Measurements from ENCODE around the gene CASK.

The CASK gene

DNA sequence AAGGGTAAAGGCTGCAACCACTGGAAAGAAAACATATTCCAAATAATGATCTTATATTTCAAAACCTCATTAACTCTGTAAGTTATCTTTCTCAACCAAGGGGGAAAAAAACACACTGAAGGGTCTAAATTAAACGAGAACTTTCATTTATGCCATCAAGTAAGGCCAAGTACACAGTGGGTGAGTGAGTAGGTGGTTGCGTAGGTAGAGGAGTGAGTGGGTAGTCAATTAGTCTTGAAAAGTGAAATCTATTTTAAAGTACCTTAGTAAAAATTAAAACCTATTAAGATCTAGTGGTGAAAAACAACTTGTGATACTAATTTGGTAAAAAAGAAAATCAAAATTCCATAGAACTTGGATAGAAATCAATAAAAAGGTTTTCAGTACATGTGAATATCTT, 3.5 kb downstream of the CASK start:
- Histone ChIP-seq H4K20me1 (ENCODE audit: insufficient read depth, low read length) (no peaks in the 10 kb centered on the region), H3K4me1 (ENCODE audit: insufficient read depth, low read length, severe bottlenecking) (peaks cover 47% of the 10 kb centered on the region), H3K4me2 (ENCODE audit: low read length) (peak overlapping the region; percentile 72), H3K9ac (ENCODE audit: low read length) (no peak overlapping the region; the same call in 1 of the 2 replicates), H3K9me2 (ENCODE audit: low read depth, low read length) (no peaks in the 10 kb centered on the region), H3K79me2 (ENCODE audit: insufficient read depth, low read length) (peaks cover 75% of the 10 kb centered on the region), H3K27me3 (ENCODE audit: insufficient read depth, low read length) (no peaks in the 10 kb centered on the region), H2AFZ (ENCODE audit: low read length) (no peak overlapping the region), H3F3A (ENCODE audit: insufficient read depth, low read length) (no peaks in the 10 kb centered on the region), H3K36me3 (ENCODE audit: insufficient read depth, low read length) (no peaks in the 10 kb centered on the region), H3K4me3 (ENCODE audit: low read depth, low read length, poor library complexity, severe bottlenecking) (peak overlapping the region; percentile 99), H3K9me3 (ENCODE audit: low read length) (no peaks in the 10 kb centered on the region), H3K27ac (ENCODE audit: low read depth, low read length, poor library complexity, severe bottlenecking) (no peak overlapping the region)
- no peak for TF ChIP-seq EZH2 (IDR thresholded peaks at IDR 0.05; ENCODE audit: borderline replicate concordance, low read length)
- TF ChIP-seq, protein P1, sequence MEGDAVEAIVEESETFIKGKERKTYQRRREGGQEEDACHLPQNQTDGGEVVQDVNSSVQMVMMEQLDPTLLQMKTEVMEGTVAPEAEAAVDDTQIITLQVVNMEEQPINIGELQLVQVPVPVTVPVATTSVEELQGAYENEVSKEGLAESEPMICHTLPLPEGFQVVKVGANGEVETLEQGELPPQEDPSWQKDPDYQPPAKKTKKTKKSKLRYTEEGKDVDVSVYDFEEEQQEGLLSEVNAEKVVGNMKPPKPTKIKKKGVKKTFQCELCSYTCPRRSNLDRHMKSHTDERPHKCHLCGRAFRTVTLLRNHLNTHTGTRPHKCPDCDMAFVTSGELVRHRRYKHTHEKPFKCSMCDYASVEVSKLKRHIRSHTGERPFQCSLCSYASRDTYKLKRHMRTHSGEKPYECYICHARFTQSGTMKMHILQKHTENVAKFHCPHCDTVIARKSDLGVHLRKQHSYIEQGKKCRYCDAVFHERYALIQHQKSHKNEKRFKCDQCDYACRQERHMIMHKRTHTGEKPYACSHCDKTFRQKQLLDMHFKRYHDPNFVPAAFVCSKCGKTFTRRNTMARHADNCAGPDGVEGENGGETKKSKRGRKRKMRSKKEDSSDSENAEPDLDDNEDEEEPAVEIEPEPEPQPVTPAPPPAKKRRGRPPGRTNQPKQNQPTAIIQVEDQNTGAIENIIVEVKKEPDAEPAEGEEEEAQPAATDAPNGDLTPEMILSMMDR (IDR thresholded peaks at IDR 0.05; ENCODE audit: low read length) = no peak

DNA sequence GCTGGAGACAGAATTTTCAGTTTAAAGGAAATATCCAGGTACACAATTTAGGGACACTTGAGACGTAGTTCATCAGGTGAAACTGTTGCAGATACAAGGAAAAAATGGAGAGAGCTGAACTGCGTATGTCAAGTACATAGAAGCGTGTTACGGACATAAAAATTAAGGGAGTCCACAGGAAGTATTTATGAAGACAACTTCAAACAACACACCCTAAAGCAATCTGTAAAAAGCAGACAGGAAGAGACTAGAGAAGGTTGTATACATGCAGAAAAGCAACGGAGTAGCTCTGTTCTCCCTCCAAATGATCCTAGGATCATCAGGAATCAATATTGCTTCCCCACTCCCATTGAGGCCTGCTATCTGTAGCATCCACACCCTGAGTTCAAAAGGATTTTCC, 5.8 kb downstream of the CASK start:
- Histone ChIP-seq H3F3A (ENCODE audit: insufficient read depth, low read length) (no peaks in the 10 kb centered on the region), H2AFZ (ENCODE audit: low read length) (no peak overlapping the region), H3K9me3 (ENCODE audit: low read length) (no peaks in the 10 kb centered on the region), H3K27ac (ENCODE audit: low read depth, low read length, poor library complexity, severe bottlenecking) (no peak overlapping the region), H4K20me1 (ENCODE audit: insufficient read depth, low read length) (no peaks in the 10 kb centered on the region), H3K79me2 (ENCODE audit: insufficient read depth, low read length) (peaks cover 93% of the 10 kb centered on the region), H3K4me1 (ENCODE audit: insufficient read depth, low read length, severe bottlenecking) (peaks cover 36% of the 10 kb centered on the region), H3K4me3 (ENCODE audit: low read depth, low read length, poor library complexity, severe bottlenecking) (peak overlapping the region; percentile 99), H3K36me3 (ENCODE audit: insufficient read depth, low read length) (no peaks in the 10 kb centered on the region), H3K4me2 (ENCODE audit: low read length) (peak overlapping the region; percentile 72; the same call in 1 of the 2 replicates), H3K27me3 (ENCODE audit: insufficient read depth, low read length) (no peaks in the 10 kb centered on the region), H3K9ac (ENCODE audit: low read length) (peak overlapping the region; percentile 22; the same call in 1 of the 2 replicates), H3K9me2 (ENCODE audit: low read depth, low read length) (no peaks in the 10 kb centered on the region)
- TF ChIP-seq, protein P1 (IDR thresholded peaks at IDR 0.05; ENCODE audit: low read length) = no peak
- no peak for TF ChIP-seq EZH2 (IDR thresholded peaks at IDR 0.05; ENCODE audit: borderline replicate concordance, low read length)

DNA sequence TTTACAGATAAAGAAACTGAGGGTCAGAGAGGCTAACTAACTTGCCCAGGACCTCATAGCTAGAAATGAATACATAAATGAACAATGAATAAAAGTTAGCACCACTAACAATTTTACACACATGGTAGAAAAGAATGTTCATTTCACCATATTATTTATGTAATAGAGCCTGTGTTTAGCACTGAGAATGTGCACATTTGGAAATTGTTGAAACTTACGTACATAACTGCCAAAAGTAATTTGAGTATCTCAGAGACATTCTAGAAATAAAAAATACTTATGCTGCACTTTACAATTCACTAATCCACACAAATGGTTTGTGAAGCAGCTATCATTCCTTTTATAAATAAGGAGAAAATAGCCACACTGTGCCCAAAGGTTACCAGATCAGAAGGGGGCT, 9.9 kb downstream of the CASK start:
- Histone ChIP-seq H3K9ac (ENCODE audit: low read length) (no peak overlapping the region), H2AFZ (ENCODE audit: low read length) (no peak overlapping the region), H3K4me1 (ENCODE audit: insufficient read depth, low read length, severe bottlenecking) (peaks cover 12% of the 10 kb centered on the region), H3K4me2 (ENCODE audit: low read length) (no peak overlapping the region), H3K27me3 (ENCODE audit: insufficient read depth, low read length) (no peaks in the 10 kb centered on the region), H3K9me2 (ENCODE audit: low read depth, low read length) (no peaks in the 10 kb centered on the region), H3K36me3 (ENCODE audit: insufficient read depth, low read length) (no peaks in the 10 kb centered on the region), H3K79me2 (ENCODE audit: insufficient read depth, low read length) (peaks cover 77% of the 10 kb centered on the region), H3K9me3 (ENCODE audit: low read length) (no peaks in the 10 kb centered on the region), H4K20me1 (ENCODE audit: insufficient read depth, low read length) (no peaks in the 10 kb centered on the region), H3K4me3 (ENCODE audit: low read depth, low read length, poor library complexity, severe bottlenecking) (no peak overlapping the region), H3F3A (ENCODE audit: insufficient read depth, low read length) (no peaks in the 10 kb centered on the region), H3K27ac (ENCODE audit: low read depth, low read length, poor library complexity, severe bottlenecking) (no peak overlapping the region)
- TF ChIP-seq, protein P1 (IDR thresholded peaks at IDR 0.05; ENCODE audit: low read length) = no peak
- TF ChIP-seq EZH2 (IDR thresholded peaks at IDR 0.05; ENCODE audit: borderline replicate concordance, low read length) = no peak

Data from OCI-LY1 (cell line).